M059J (cell line): ENCODE results near the gene HDAC4. TPM values are rescaled to one million over a fixed set of nuclear protein-coding genes. Genes with fewer than 3 reads are reported as not detected.

ENCODE experiments used
- DNase-seq: peaks from one replicate; pipeline ENCODE4 v3.0.0-alpha.2; 2012; ENCODE audit warnings: low read depth
- total RNA-seq: library from RNA; depleted of rRNA; stranded (reverse); fragments of >200 nt; shearing (Covaris generic); gene quantifications from 2 replicates; pipeline ENCODE4 v1.2.3, GENCODE V29; 2014

HDAC4 gene
- total RNA-seq, 1 experiment from 2014 or later: 3.9 TPM

DNA sequence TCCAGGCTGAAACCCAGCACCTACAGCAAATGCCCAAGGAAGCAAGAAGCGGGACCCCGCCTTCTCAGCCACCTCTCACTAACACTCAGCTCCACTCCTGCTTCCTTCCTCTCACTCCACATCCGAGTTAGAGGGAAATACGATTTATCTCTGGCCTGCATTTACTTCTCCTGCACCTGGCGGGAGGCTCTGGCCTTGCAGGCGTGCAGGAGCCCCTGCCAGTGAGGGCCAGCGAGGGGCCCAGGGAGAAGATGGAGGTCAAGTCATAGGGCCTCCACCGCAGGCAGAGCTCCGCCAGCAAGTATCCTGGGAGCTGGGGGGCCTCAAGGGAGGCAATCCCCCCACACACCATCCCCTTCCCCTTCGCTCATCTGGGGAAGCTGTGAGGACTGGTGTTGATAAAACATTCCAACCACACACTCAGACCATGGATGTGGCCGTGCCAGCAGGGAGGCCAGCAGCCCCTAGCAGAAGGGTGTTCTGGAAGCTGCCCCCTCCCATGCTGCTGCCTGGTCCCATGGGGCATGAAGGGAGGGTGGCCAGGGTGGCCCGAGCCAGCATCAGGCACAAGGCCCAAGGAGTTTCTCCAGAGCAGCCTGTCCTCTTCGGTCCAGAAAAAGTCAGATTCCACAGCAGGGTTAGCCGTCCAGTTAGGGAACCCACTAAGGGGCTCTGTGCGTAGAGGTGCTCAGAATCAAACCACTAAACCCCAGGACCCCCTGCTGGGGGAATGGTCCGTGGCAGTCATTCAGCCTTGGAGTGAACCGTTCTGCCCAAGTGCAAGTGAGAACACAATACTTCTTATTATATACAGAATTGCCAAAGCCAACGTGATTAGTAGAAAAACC lies 91.2 kb downstream of the HDAC4 start:
- DNase-seq: no peak

- no peak for DNase-seq
Observed at GRCh38 chr2:239308661-239309397, 92.0 kb downstream of the HDAC4 start.

GRCh38 chr2:239307921-239308613 lies 92.8 kb downstream of the HDAC4 start:
- DNase-seq: no peak

- DNase-seq: no peak
Observed at GRCh38 chr2:239307221-239307569, 93.6 kb downstream of the HDAC4 start.

DNA sequence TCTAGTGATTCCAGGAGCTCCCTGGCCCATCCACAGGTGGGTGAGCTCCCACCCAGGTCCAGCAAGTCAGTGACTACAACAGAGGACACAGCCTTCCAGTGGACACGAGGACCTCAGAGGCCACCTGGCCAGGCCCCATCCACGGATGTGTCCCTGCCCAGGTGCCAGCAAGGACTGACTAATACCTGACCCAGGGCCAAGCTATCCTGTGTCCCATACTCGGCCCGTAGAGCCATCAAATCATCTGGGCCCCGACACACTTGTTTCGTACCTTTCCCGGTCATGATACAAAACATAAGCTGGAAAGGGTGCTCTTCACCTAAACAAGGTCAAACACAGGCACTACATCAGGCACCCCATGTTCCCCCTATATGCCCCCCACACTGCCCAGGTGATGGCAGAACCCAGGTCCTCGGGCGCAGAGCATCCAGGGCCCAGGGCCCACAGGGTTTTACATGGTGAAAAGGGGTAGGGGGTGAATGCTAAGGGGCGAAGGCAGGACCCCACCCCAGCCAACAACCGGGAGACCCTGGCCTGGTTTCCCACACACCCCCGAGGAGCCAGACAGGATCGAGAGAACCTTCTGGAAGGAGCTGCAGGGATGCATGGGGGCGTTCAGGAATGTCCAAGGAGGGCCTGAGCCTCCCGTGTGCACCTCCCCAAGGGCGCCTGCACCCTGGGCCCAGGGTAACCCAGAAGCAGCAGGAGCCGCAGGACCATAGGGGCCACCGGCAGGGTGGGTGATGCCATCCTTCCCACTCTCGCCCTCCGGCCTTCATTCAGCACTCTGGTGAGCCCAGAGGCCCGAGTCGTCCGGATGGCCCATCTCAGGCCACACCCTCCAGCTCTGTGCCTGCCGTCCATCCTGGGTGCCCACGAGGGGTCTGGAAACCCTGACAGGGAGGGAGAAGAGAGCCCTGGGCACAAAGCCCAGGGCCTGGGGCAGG lies 94.3 kb downstream of the HDAC4 start:
- DNase-seq: no peak

GRCh38 chr2:239305771-239306170 lies 95.0 kb downstream of the HDAC4 start:
- DNase-seq: no peak

DNA sequence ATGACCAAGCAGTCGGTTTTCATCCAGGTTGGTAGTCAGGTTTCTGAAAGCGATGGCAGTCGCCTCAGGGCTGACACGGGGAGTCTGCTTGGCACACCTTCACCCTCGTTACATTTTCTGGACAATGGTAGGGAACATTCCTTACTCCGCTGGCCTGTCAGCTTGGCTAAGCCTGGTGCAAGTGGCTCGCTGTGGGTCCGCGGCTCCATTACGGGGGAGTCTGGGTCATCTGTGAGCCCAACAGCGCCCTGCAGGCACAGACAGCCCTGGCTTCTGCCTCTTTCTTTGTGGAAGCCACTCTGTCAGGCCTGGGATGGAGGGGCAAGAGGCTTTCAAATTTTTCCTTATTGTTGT lies 95.6 kb downstream of the HDAC4 start:
- DNase-seq: no peak

- DNase-seq: no peak
Observed at GRCh38 chr2:239304533-239305221, 96.1 kb downstream of the HDAC4 start.

DNA sequence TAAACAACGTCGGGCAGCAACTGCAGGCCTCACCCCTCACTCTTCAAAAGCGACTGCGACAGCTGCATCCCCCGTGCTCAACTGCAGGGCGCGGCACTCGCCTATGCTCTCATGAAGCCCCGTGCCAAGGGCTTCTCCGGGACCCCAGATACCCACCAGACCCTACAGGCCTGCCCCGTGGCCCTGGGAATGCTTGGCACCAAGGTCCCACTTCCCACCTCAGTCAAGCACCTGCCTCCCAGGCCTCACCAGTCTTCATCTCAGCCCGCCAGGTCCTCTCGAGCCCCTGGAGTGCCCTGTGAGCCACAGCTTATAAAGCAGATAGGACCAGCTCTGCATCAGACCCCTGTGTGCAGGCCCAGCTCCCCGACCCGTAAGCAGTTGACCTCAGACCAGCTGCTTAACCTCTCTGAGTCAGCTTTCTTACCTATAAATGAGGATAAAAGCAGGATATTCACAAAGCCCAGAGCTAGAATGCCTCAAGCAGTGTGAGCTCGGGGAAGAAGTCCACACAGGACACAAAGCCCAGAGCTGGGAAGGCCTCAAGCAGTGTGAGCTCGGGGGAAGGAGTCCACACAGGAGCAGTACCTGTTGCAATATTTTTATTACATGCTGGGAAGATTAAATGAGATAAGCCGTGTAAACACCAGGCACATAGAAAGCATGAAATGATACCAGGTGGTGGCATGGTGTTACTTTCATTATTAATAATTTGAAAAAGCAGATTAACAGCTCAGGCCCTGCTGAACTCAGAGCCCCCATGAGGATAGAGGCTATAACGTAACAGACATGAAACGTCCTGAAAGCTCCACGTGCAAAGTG lies 96.9 kb downstream of the HDAC4 start:
- DNase-seq: no peak

GRCh38 chr2:239302808-239303557 lies 97.8 kb downstream of the HDAC4 start:
- no peak for DNase-seq

DNA sequence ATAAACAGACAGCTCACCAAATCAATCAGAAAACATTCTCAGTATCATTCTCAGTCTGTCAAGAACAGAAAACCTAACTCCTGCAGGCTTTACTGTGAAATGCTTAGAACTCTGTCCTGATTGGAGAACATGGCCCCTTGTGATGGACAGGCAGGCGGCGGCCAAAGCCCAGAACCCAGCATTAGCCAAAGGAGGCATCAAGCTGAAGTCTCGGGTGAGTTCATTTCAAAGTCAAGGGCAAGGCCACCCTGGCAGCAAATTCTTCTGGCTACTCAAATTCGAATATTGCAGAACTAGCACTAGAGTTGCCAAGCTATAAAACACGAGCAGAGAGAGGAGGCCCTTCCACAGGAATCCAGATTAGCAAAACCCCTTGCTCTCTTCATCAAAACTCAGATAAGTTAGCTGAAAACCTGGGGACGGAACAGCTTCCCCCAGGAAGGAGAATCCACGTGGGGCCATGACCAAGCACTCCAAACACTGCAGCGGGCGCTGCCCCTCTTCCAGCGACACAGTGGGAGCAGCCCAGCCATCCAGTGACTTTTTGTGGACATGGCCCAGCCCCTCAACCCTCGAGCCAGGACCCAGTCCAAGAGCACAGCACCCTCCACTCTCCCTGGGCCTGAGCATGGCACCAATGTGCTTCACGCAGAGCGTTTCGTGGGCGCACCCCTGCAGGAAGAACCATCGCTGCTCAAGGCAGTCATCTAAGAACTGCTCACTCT lies 98.6 kb downstream of the HDAC4 start:
- no peak for DNase-seq

DNA sequence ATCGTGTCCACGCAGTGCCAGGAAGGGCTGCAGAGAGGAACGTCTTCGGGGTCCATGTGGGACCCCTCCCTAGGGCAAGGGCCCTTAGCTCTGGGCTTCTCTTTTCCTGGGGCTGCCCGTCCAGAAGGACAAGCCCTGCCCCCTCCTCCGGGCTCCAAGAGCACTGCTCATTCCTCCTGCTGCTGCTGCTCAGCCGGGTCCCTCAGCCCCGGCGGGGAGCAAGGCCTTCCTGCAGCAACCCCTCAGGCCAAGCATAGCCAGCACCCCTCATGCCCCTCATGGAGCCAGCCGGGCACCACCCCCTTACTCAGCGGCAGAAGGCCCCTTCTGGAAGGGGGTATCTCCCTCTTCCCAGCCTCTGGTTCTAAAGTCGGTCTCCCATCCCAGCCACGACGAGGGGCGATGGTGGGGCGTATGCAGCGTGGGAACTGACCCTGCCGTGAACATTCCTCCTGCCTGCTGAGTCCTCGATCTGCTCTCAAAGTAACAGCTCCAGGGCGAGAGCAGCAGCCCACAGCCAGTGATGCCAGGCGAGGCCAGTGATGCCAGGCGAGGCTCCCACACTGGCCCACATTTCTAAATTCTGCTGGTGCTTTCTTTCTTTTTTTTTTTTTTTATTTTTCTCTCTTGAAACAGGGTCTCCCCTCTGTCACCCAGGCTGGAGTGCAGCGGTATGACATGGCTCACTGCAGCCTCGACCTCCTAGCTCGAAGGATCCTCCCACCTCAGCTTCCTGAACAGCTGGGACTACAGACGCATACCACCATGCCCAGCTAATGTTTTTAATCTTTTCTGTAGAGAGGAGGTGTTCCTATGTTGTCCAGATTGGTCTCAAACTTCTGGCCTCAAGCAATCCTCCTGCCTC lies 99.7 kb downstream of the HDAC4 start:
- DNase-seq: no peak

DNA sequence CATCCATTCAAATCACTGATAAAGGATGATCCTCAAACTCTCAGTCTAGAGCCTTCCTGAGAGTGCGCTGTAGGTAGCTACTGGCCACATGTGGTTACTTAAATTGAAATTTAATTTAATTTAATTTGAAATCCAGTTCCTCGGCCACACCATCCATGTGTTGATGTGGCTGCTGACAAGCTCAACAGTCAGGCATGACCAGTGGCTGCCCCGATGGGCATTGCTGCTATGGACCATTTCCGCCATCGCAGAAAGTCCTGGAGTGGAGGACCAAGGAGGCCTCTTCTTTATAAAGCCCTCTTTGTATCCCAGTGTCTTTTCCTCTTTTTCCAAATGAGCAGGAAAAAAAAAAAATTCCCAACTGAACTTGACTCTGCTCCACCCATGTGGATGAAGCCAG lies 100.6 kb downstream of the HDAC4 start:
- no peak for DNase-seq

GRCh38 chr2:239299218-239299939 lies 101.4 kb downstream of the HDAC4 start:
- no peak for DNase-seq

GRCh38 chr2:239298116-239298804 lies 102.6 kb downstream of the HDAC4 start:
- DNase-seq: no peak
